Astrocyte (in vitro differentiated cells and primary cell): ENCODE results near the gene PALMD.

Experiments
- CTCF ChIP-seq: IDR thresholded peaks from 2 replicates; pipeline ENCODE4 v1.5.1; 2011; ENCODE audit warnings: low read depth, mild to moderate bottlenecking, inconsistent platforms, low read length, moderate library complexity; ENCODE audit not compliant: insufficient read depth
- EZH2 ChIP-seq: IDR thresholded peaks from 2 replicates; pipeline ENCODE4 v1.6.1; 2012; ENCODE audit warnings: mild to moderate bottlenecking, low read length, inconsistent platforms; ENCODE audit not compliant: insufficient read depth

GRCh38 chr1:99713006-99713405 lies 67.1 kb downstream of the PALMD start:
- TF ChIP-seq CTCF (no peak), EZH2 (no peak)
